HepG2 (cell line): Measurements from ENCODE around the gene C11orf86. TPM values are rescaled to one million over a fixed set of nuclear protein-coding genes. Genes with fewer than 3 reads are reported as not detected.

ENCODE experiments used
- BORCS8-MEF2B ChIP-seq: sonication (generic); formaldehyde crosslinking; IDR thresholded peaks from 2 replicates; pipeline ENCODE4 v1.8.0; 2022; ENCODE audit warnings: mild to moderate bottlenecking, missing genetic modification reagents
- CREBL2 ChIP-seq: sonication (generic); formaldehyde crosslinking; IDR thresholded peaks from 2 replicates; pipeline ENCODE4 v1.8.1; 2023; ENCODE audit warnings: missing genetic modification reagents, mild to moderate bottlenecking, borderline replicate concordance
- FUBP1 ChIP-seq: sonication (generic); formaldehyde crosslinking; IDR thresholded peaks from 2 replicates; pipeline ENCODE4 v1.5.1; 2020; ENCODE audit warnings: missing genetic modification reagents, mild to moderate bottlenecking, borderline replicate concordance
- JUNB ChIP-seq: sonication (generic); formaldehyde crosslinking; IDR thresholded peaks from 2 replicates; pipeline ENCODE4 v1.8.0; 2022; ENCODE audit warnings: missing genetic modification reagents, mild to moderate bottlenecking, borderline replicate concordance
- PBX2 ChIP-seq: IDR thresholded peaks from 2 replicates; pipeline ENCODE4 v1.6.1; 2016; ENCODE audit warnings: control low read depth
- RNF219 ChIP-seq: sonication (generic); formaldehyde crosslinking; IDR thresholded peaks from 2 replicates; pipeline ENCODE4 v1.5.0; 2020; ENCODE audit warnings: mild to moderate bottlenecking, missing genetic modification reagents
- UBTF ChIP-seq: sonication (generic); formaldehyde crosslinking; IDR thresholded peaks from 2 replicates; pipeline ENCODE4 v1.4.0; 2020; ENCODE audit warnings: mild to moderate bottlenecking, missing genetic modification reagents
- YY1 ChIP-seq: IDR thresholded peaks from 2 replicates; pipeline ENCODE4 v1.6.1; 2011; ENCODE audit warnings: low read length, low read depth, moderate library complexity, mild to moderate bottlenecking; ENCODE audit not compliant: insufficient read depth, insufficient replicate concordance
- ZBTB34 ChIP-seq: sonication (generic); formaldehyde crosslinking; IDR thresholded peaks from 2 replicates; pipeline ENCODE4 v1.8.0; 2022; ENCODE audit warnings: mild to moderate bottlenecking, missing genetic modification reagents
- ZNF180 ChIP-seq: sonication (generic); formaldehyde crosslinking; IDR thresholded peaks from 2 replicates; pipeline ENCODE4 v1.4.0; 2020; ENCODE audit warnings: low read depth, missing genetic modification reagents, borderline replicate concordance
- ZNF280D ChIP-seq: sonication (generic); formaldehyde crosslinking; IDR thresholded peaks from 2 replicates; pipeline ENCODE4 v1.5.1; 2020; ENCODE audit warnings: mild to moderate bottlenecking, missing genetic modification reagents
- ZNF546 ChIP-seq: sonication (generic); formaldehyde crosslinking; conservative IDR thresholded peaks from 2 replicates; pipeline ENCODE4 v1.8.1; 2023; ENCODE audit warnings: mild to moderate bottlenecking, missing genetic modification reagents
- ZNF558 ChIP-seq: sonication (generic); formaldehyde crosslinking; IDR thresholded peaks from 2 replicates; pipeline ENCODE4 v1.9.0; 2022; ENCODE audit warnings: mild to moderate bottlenecking, missing genetic modification reagents, borderline replicate concordance
- ZNF749 ChIP-seq: sonication (generic); formaldehyde crosslinking; IDR thresholded peaks from 2 replicates; pipeline ENCODE4 v1.8.0; 2022; ENCODE audit warnings: mild to moderate bottlenecking, missing genetic modification reagents, moderate library complexity, borderline replicate concordance
- polyA plus RNA-seq, 8 experiments: library from polyadenylated mRNA; depleted of rRNA in 3 of 8; stranded (reverse) in 7 of 8; unstranded in 1 of 8; fragments of >200 nt; fragmentation: Illumina TruSeq in 4 of 8; extraction: Trizol in 4 of 8; gene quantifications; 2 replicates each; pipeline versions ENCODE4 v1.2.1 to v1.2.3, GENCODE V29; 2011 to 2016; ENCODE audit warnings: low read depth in 4 of 8, missing spikeins in 1 of 8, mixed read lengths in 1 of 8; ENCODE audit not compliant: insufficient read depth in 1 of 8
- total RNA-seq, 5 experiments: library from RNA; depleted of rRNA; stranded (reverse); fragments of >200 nt; fragmentation: Illumina TruSeq; extraction: Trizol; gene quantifications; 2 replicates each; pipeline ENCODE4 v1.2.3, GENCODE V29; 2016; ENCODE audit warnings: low read depth in 1 of 5

C11orf86 gene
- total and polyA plus RNA-seq, 2 of the 13 experiments (the other 11 are each of a cell fraction or from before 2014, with no cell fraction given), result 0.11 to 0.18 TPM

- no peak for TF ChIP-seq RNF219
- peak; percentile 93 for TF ChIP-seq ZBTB34
- TF ChIP-seq ZNF558 (CRISPR knock-in tag), result peak; percentile 66; the same call in 1 of the 2 replicates
- peak; percentile 92 for TF ChIP-seq ZNF546
- peak; percentile 76 for TF ChIP-seq JUNB (CRISPR knock-in tag)
- peak; percentile 70; the same call in 1 of the 2 replicates for TF ChIP-seq ZNF280D (CRISPR knock-in tag)
- peak; percentile 83; the same call in 1 of the 2 replicates for TF ChIP-seq ZNF749 (CRISPR knock-in tag)
- TF ChIP-seq PBX2 (CRISPR knock-in tag), result peak; percentile 92
- TF ChIP-seq BORCS8-MEF2B (CRISPR knock-in tag), result peak; percentile 99
- TF ChIP-seq CREBL2, result peak; percentile 74; the same call in 1 of the 2 replicates
- TF ChIP-seq YY1, result peak; percentile 6
- TF ChIP-seq FUBP1 (CRISPR knock-in tag), result no peak
- peak; percentile 43 for TF ChIP-seq UBTF (CRISPR knock-in tag)
- no peak for TF ChIP-seq ZNF180
These were observed 16.7 kb upstream of the C11orf86 start, which contains the start of gene PC (continued) for GRCh38 chr11:66958232-66958955.
